Left lung (tissue), 10 donors: ENCODE data around the gene RGS7. TPM values are rescaled to one million over a fixed set of nuclear protein-coding genes. Genes with fewer than 3 reads are reported as not detected.

Experiments
- ATAC-seq: fragments of 200-7000 bp; cut with Tn5 transposase; one replicate; pipeline ENCODE4 v1.9.1; 2020; ENCODE audit warnings: moderate library complexity
- DNase-seq, 4 donors: peaks; one replicate each; pipeline ENCODE4 v3.0.0-alpha.2; 2013 to 2020
- H3K27ac ChIP-seq, 2 donors: fragments of 200-600 bp; sonication (generic) in 1 of 2; one replicate each; pipeline versions ENCODE4 v1.5.0 to v1.8.0; 2020 to 2021
- H3K27me3 ChIP-seq, 2 donors: fragments of 200-600 bp; sonication (generic) in 1 of 2; one replicate each; pipeline versions ENCODE4 v1.5.0 to v1.8.0; 2020 to 2021
- H3K36me3 ChIP-seq, 2 donors: fragments of 200-600 bp; sonication (generic) in 1 of 2; one replicate each; pipeline versions ENCODE4 v1.5.0 to v1.8.0; 2020 to 2021
- H3K4me1 ChIP-seq, 2 donors: fragments of 200-600 bp; one replicate each; pipeline ENCODE4 v1.8.0; 2021
- H3K4me3 ChIP-seq, 2 donors: fragments of 200-600 bp; sonication (generic) in 1 of 2; one replicate each; pipeline versions ENCODE4 v1.5.0 to v1.8.0; 2020 to 2021; ENCODE audit warnings: mild to moderate bottlenecking in 1 of 2
- H3K9me3 ChIP-seq, 2 donors: fragments of 200-600 bp; sonication (generic) in 1 of 2; one replicate each; pipeline versions ENCODE4 v1.5.0 to v1.8.0; 2020 to 2021
- intact Hi-C, 2 donors: fragments of 100-400 bp; cut with DNase I; formaldehyde crosslinking; loops; one replicate each; pipeline versions ENCODE4 v1.11.2 to v1.14.2; 2022
- polyA plus RNA-seq, 6 donors: library from polyadenylated mRNA; unstranded; fragments of 120-200 nt; gene quantifications; one replicate each; pipeline ENCODE4 v1.2.1, GENCODE V29; 2013; ENCODE audit not compliant: insufficient read length in 6 of 6
- total RNA-seq, 2 donors: library from RNA; stranded (reverse); fragmentation: NEBNext Ultra II Directional; extraction: Animal tissue kit (Norgen Biotek cat#: 25700); gene quantifications; one replicate each; pipeline ENCODE4 v1.2.1, GENCODE V29; 2021
- TF ChIP-seq, protein P1 (sequence below), 2 donors: fragments of 200-600 bp; sonication (generic) in 1 of 2; IDR thresholded peaks; one replicate each; pipeline versions ENCODE4 v1.5.0 to v1.8.0; 2021; ENCODE audit warnings: antibody characterized with exemption in 2 of 2
- donor health status: DM: no; HTN: yes; CAD: no.
- donor health status: DM: no; HTN: no; CAD: no.

The RGS7 gene
- total and polyA plus RNA-seq, 8 donors, result 0.11 to 0.43 (median 0.30) TPM; not detected in 2

DNA sequence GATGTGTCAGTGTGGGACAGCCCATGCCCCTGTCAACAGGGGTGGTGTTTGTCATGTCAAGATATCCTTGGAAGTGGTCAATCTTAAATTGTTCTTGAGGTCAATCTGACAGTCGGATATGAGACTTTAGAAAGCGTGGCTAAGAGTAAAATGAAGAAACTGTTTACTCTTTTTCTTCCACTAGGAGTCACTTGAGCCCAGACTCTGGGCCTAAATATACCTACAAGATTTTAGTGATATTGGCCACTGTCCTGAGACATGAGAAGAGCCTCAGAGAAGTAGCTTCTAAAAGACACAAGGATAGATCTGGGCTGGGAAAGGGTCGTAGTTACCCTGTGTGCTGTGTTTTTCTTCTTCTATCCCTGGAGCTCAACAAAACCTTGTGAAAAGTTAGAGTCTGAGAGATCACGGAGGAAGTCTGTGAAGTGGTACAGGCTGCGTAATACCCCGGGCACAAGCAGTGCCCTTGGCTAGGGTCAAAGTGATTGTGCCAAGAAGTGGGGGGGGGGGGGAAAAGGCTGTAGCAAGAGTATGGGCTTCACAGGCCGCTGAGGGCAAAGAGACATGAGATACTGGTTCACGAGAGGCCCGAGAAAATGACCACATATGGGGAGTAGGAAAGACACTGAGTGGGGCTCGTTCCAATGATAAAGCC is 389.8 kb downstream of the RGS7 start:
- DNase-seq, result no peak
- Histone ChIP-seq H3K4me3 (no peak overlapping the region), H3K4me1 (no peaks in the 10 kb centered on the region), H3K9me3 (peaks cover 0 to 4% of the 10 kb centered on the region in 2 donors), H3K27ac (no peak overlapping the region), H3K36me3 (no peaks in the 10 kb centered on the region), H3K27me3 (no peaks in the 10 kb centered on the region)
- intact Hi-C loops, result no loop called here
- ATAC-seq, result peak; percentile 85
- TF ChIP-seq, protein P1, sequence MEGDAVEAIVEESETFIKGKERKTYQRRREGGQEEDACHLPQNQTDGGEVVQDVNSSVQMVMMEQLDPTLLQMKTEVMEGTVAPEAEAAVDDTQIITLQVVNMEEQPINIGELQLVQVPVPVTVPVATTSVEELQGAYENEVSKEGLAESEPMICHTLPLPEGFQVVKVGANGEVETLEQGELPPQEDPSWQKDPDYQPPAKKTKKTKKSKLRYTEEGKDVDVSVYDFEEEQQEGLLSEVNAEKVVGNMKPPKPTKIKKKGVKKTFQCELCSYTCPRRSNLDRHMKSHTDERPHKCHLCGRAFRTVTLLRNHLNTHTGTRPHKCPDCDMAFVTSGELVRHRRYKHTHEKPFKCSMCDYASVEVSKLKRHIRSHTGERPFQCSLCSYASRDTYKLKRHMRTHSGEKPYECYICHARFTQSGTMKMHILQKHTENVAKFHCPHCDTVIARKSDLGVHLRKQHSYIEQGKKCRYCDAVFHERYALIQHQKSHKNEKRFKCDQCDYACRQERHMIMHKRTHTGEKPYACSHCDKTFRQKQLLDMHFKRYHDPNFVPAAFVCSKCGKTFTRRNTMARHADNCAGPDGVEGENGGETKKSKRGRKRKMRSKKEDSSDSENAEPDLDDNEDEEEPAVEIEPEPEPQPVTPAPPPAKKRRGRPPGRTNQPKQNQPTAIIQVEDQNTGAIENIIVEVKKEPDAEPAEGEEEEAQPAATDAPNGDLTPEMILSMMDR (IDR thresholded peaks at IDR 0.05), result no peak

DNA sequence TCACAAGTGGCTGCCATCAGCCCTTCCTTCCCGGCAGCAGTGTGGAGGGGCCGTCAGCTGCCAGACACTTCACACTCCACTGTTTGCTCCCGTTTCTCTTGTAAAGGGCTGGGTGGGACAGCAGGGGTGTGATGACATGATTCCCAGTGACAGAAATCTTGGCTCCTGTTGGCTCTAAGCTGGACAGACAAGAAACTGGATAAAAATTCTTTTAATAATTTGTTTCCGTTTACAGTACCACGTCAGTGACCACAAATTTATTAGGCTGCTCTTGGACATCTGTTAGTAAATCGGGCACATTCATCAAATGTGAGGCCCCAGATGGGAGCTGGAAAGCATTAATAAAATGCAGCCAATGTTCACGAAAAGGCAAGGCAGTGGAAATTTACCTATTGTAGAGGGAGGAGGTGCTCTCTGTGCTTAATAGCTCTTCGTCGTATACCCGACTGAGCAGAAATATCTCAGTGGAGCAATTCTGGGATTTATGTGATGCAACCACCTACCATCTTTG is 391.4 kb downstream of the RGS7 start:
- no peak for DNase-seq
- Histone ChIP-seq H3K27ac (no peak overlapping the region), H3K27me3 (no peaks in the 10 kb centered on the region), H3K9me3 (no peaks in the 10 kb centered on the region), H3K4me1 (no peaks in the 10 kb centered on the region), H3K36me3 (no peaks in the 10 kb centered on the region), H3K4me3 (no peak overlapping the region)
- intact Hi-C loops, result no loop called here
- peak; percentile 57 for ATAC-seq
- TF ChIP-seq, protein P1 (IDR thresholded peaks at IDR 0.05), result no peak

DNA sequence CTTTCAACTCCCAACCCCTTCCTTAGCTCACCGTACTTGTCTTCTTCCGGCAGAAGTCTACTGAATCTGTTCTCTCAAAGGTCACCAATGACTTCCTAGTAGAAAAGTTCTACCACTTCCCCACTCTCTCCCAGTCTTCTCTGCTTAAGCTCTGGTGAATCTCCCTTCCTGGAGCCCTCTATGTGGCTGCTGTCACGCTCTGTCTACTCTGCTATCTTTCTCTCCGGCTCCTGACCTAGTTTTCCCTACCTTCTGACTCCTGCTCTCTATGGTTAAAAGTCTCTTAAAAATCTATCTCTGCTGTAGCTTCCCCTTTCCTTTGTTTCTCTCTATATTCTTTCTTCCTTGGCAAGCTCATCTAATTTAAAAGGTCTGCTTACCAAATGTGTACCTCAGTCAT is 394.9 kb downstream of the RGS7 start:
- intact Hi-C loops, result no loop called here
- no peaks in the 10 kb centered on the region for H3K9me3 ChIP-seq
- TF ChIP-seq, protein P1 (IDR thresholded peaks at IDR 0.05), result no peak
- no peak overlapping the region for H3K27ac ChIP-seq
- H3K4me1 ChIP-seq, result no peaks in the 10 kb centered on the region
- no peak overlapping the region for H3K4me3 ChIP-seq
- no peaks in the 10 kb centered on the region for H3K36me3 ChIP-seq
- DNase-seq (no peak), ATAC-seq (no peak)
- H3K27me3 ChIP-seq, result no peaks in the 10 kb centered on the region

DNA sequence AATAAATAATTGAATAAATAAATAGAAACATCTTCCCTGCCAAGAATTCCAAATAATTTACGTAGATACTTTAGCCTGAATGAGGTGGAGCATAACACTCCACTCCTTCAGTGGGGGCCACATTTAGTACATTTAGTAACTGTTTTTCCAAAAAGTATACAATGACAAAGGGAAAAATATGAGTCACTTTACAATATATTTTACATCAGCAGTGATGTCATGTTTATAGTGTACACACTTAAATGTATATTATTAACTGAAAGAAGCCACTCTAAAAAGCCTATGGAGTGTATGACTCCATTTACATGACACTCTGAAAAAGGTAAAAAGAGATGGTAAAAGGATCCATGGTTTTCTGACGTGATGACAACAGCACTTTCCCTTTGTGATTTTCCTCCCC is 400.6 kb downstream of the RGS7 start:
- no peaks in the 10 kb centered on the region for H3K4me1 ChIP-seq
- intact Hi-C loops, result no loop called here

DNA sequence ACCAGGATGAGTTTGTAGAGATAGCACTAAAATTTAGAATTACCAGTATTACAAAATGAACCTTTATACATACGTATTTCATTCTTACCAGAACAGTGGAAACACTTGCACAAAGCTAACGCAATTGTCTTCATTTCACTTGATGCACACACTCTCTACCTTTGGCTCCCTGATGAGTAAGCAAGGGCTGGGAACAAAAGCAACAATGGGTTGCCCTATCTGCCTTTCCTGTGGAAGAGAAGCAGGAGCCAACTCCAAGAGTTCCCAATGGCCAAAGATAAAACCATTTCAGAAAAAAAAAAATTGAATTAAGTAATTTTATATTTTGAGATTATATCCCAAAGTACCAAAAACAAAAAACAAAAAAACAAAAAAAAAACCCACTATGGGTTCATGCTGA is 401.0 kb downstream of the RGS7 start:
- H3K27ac ChIP-seq, result no peak overlapping the region
- TF ChIP-seq, protein P1 (IDR thresholded peaks at IDR 0.05), result no peak
- no peak for ATAC-seq
- no peak for DNase-seq
- no peaks in the 10 kb centered on the region for H3K9me3 ChIP-seq
- H3K27me3 ChIP-seq, result no peaks in the 10 kb centered on the region
- H3K36me3 ChIP-seq, result no peaks in the 10 kb centered on the region
- intact Hi-C loops, result no loop called here
- H3K4me1 ChIP-seq, result no peaks in the 10 kb centered on the region
- no peak overlapping the region for H3K4me3 ChIP-seq

More for the DNA sequence above, 400.6 kb downstream of the RGS7 start:
- TF ChIP-seq, protein P1 (IDR thresholded peaks at IDR 0.05), result no peak
- H3K27me3 ChIP-seq, result no peaks in the 10 kb centered on the region
- no peaks in the 10 kb centered on the region for H3K9me3 ChIP-seq
- H3K4me3 ChIP-seq, result no peak overlapping the region
- no peaks in the 10 kb centered on the region for H3K36me3 ChIP-seq
- ATAC-seq (no peak), DNase-seq (no peak)
- no peak overlapping the region for H3K27ac ChIP-seq
